KMS-11 (cell line): ENCODE data around the gene SLC16A6.
"Not testable (repeated sequence)": the region's sequence is repeated elsewhere in the genome, so short reads cannot be mapped to it uniquely, and the experiment has no call there.

Source experiments
- H2AFZ ChIP-seq: fragments of 200-600 bp; sonication (generic); 2 replicates; pipeline ENCODE4 v1.6.1; 2016; ENCODE audit warnings: antibody characterized with exemption, mixed run types, low read depth
- H3K27ac ChIP-seq: fragments of 200-600 bp; sonication (generic); 2 replicates; pipeline ENCODE4 v1.6.1; 2016; ENCODE audit warnings: mild to moderate bottlenecking, mixed run types
- H3K27me3 ChIP-seq: fragments of 200-600 bp; sonication (generic); 2 replicates; pipeline ENCODE4 v1.6.1; 2017; ENCODE audit warnings: mild to moderate bottlenecking, low read depth, mixed run types, moderate library complexity; ENCODE audit not compliant: insufficient read depth
- H3K36me3 ChIP-seq: fragments of 200-600 bp; sonication (generic); 2 replicates; pipeline ENCODE4 v1.6.1; 2017; ENCODE audit warnings: mild to moderate bottlenecking, mixed run types; ENCODE audit not compliant: insufficient read depth
- H3K4me1 ChIP-seq: fragments of 200-600 bp; sonication (generic); 2 replicates; pipeline ENCODE4 v1.6.1; 2016; ENCODE audit warnings: mild to moderate bottlenecking, low read depth, mixed run types; ENCODE audit not compliant: poor library complexity, severe bottlenecking
- H3K4me2 ChIP-seq: fragments of 200-600 bp; sonication (generic); 2 replicates; pipeline ENCODE4 v1.7.0; 2016; ENCODE audit warnings: mild to moderate bottlenecking, mixed run types
- H3K4me3 ChIP-seq: fragments of 200-600 bp; sonication (generic); IDR thresholded peaks from 2 replicates; pipeline ENCODE4 v1.6.1; 2017; ENCODE audit warnings: low read depth, low read length, mixed read lengths; ENCODE audit not compliant: insufficient read depth
- H3K79me2 ChIP-seq: fragments of 200-600 bp; sonication (generic); 2 replicates; pipeline ENCODE4 v1.6.1; 2016; ENCODE audit warnings: low read depth, mixed run types; ENCODE audit not compliant: insufficient read depth
- H3K9ac ChIP-seq: fragments of 200-600 bp; sonication (generic); 2 replicates; pipeline ENCODE4 v1.6.1; 2016; ENCODE audit warnings: mild to moderate bottlenecking, mixed run types
- H4K20me1 ChIP-seq: fragments of 200-600 bp; sonication (generic); 2 replicates; pipeline ENCODE4 v1.6.1; 2016; ENCODE audit warnings: mild to moderate bottlenecking, mixed run types; ENCODE audit not compliant: insufficient read depth
- CTCF ChIP-seq: fragments of 200-600 bp; sonication (generic); conservative IDR thresholded peaks from 2 replicates; pipeline ENCODE4 v1.6.1; 2017; ENCODE audit warnings: low read depth, mild to moderate bottlenecking, antibody characterized with exemption, low read length, moderate library complexity, mixed read lengths

The SLC16A6 gene, protein sequence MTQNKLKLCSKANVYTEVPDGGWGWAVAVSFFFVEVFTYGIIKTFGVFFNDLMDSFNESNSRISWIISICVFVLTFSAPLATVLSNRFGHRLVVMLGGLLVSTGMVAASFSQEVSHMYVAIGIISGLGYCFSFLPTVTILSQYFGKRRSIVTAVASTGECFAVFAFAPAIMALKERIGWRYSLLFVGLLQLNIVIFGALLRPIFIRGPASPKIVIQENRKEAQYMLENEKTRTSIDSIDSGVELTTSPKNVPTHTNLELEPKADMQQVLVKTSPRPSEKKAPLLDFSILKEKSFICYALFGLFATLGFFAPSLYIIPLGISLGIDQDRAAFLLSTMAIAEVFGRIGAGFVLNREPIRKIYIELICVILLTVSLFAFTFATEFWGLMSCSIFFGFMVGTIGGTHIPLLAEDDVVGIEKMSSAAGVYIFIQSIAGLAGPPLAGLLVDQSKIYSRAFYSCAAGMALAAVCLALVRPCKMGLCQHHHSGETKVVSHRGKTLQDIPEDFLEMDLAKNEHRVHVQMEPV

GRCh38 chr17:68290955-68291835, at the start of gene SLC16A6, which contains the start of gene ARSG:
Gene SLC16A6, minus strand, starts transcription at chr17:68291127. Its CDS starts 12,807 bp downstream, at chr17:68278320.
Gene ARSG, plus strand, starts transcription at chr17:68291495. Its CDS starts 15,999 bp downstream, at chr17:68307494.
- no peak within 1 kb of the TSS for H3K4me3 ChIP-seq
- no peaks in the 10 kb centered on the region for H4K20me1 ChIP-seq
- no peaks in the 10 kb centered on the region for H3K36me3 ChIP-seq
- H3K4me1 ChIP-seq: peaks cover 20% of the 10 kb centered on the region
- TF ChIP-seq CTCF: no peak
- H3K9ac ChIP-seq: peak within 1 kb of the TSS; percentile 98
- no peaks in the 10 kb centered on the region for H3K27me3 ChIP-seq
- peak within 1 kb of the TSS; percentile 72 for H3K4me2 ChIP-seq
- H3K79me2 ChIP-seq: no peaks in the 10 kb centered on the region; the same call in 1 of the 2 replicates
- peak within 1 kb of the TSS; percentile 64 for H2AFZ ChIP-seq
- H3K27ac ChIP-seq: peak within 1 kb of the TSS; percentile 90

DNA sequence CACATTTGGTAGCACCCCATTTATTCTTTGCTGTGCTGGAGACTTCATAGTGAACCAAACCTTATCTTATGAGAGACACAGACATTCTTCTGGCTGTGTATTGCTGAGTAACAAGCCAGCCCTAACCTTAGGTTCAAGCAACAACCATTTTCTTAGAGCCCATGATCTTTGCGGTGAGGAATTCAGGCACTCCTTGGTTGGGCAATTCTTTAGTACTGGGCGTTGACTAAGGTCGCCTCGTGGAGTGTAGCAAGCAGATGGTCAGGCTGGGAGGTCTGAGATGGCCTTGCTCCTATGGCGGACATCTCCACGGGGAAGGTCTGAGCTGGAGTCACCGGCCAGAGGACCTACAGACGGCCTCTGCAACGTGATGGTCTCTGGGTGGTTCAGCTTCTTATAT, 43.5 kb upstream of the SLC16A6 start:
- Histone ChIP-seq H3K4me2 (no peak overlapping the region), H3K9ac (no peak overlapping the region), H3K4me3 (no peak overlapping the region), H4K20me1 (no peaks in the 10 kb centered on the region), H3K27ac (no peak overlapping the region), H2AFZ (no peak overlapping the region), H3K4me1 (no peaks in the 10 kb centered on the region), H3K36me3 (no peaks in the 10 kb centered on the region), H3K79me2 (no peaks in the 10 kb centered on the region), H3K27me3 (no peaks in the 10 kb centered on the region)
- no peak for TF ChIP-seq CTCF

DNA sequence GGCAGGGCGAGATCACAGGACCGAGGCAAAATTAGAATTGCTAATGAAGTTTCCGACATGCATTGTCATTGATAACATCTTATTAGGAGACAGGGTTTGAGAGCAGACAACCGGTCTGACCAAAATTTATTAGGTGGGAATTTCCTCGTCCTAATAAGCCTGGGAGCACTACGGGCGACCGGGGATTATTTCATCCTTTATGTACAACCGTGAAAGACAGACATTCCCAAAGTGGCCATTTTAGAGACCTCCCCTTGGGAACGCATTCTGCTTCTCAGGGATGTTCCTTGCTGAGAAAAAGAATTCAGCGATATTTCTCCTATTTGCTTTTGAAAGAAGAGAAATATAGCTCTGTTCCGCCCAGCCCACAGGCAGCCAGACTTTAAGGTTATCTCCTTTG, 41.0 kb upstream of the SLC16A6 start:
- not testable (repeated sequence) for H4K20me1 ChIP-seq, H3K79me2 ChIP-seq, H3K4me2 ChIP-seq, H3K27ac ChIP-seq, H2AFZ ChIP-seq, H3K4me1 ChIP-seq, H3K4me3 ChIP-seq, H3K27me3 ChIP-seq, H3K9ac ChIP-seq, H3K36me3 ChIP-seq

DNA sequence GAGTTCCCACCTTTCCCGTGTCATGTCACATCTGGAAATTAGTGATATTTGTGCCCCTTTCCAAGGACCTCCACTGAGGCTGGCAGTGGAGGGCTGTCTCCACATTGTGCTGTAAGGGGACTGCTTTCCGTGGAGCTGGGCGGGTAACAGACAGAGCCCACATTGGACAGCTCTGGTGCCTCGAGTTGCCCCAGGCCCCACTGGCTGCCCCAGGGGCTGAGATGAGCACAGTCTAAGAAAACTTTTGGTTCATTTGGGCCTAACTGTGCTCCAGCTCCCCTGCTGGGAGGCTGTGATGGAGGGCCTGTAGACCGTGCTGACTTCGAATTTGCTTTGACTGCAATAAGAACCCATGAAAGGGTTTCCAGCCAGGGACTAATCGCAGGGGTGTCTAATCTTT, 38.4 kb upstream of the SLC16A6 start:
- Histone ChIP-seq H3K79me2 (no peaks in the 10 kb centered on the region), H3K27ac (no peak overlapping the region)
- TF ChIP-seq CTCF: no peak

More for the DNA sequence above, 38.4 kb upstream of the SLC16A6 start:
- Histone ChIP-seq H3K36me3 (no peaks in the 10 kb centered on the region), H2AFZ (no peak overlapping the region), H4K20me1 (no peaks in the 10 kb centered on the region), H3K27me3 (no peaks in the 10 kb centered on the region), H3K4me3 (no peak overlapping the region), H3K4me2 (no peak overlapping the region), H3K4me1 (no peaks in the 10 kb centered on the region), H3K9ac (no peak overlapping the region)
